Effector memory CD4-positive, alpha-beta T cell (primary cell): ENCODE results near the gene CLIC3.
"Not testable (repeated sequence)": the region's sequence is repeated elsewhere in the genome, so short reads cannot be mapped to it uniquely, and the experiment has no call there.

Source experiments
- DNase-seq, 3 donors: peaks; one replicate each; pipeline ENCODE4 v3.0.0-alpha.2; 2020
- H3K27ac ChIP-seq: 2 replicates; pipeline ENCODE4 v1.7.0; 2013; ENCODE audit warnings: mild to moderate bottlenecking, low read length, moderate library complexity; ENCODE audit not compliant: insufficient read depth, poor library complexity, severe bottlenecking
- H3K27me3 ChIP-seq: replicated peaks from 2 replicates; pipeline ENCODE4 v1.7.0; 2013; ENCODE audit warnings: mild to moderate bottlenecking, low read length; ENCODE audit not compliant: insufficient read depth, control insufficient read depth, poor library complexity, severe bottlenecking
- H3K36me3 ChIP-seq: 2 replicates; pipeline ENCODE4 v1.7.0; 2013; ENCODE audit warnings: mild to moderate bottlenecking, low read length, moderate library complexity; ENCODE audit not compliant: control insufficient read depth, insufficient read depth
- H3K4me1 ChIP-seq: 2 replicates; pipeline ENCODE4 v1.7.0; 2013; ENCODE audit warnings: low read length, mild to moderate bottlenecking; ENCODE audit not compliant: control insufficient read depth, insufficient read depth, poor library complexity, severe bottlenecking
- H3K4me3 ChIP-seq: 2 replicates; pipeline ENCODE4 v1.7.0; 2013; ENCODE audit warnings: low read length, low read depth, mild to moderate bottlenecking; ENCODE audit not compliant: insufficient read depth, poor library complexity, severe bottlenecking
- H3K9me3 ChIP-seq: 2 replicates; pipeline ENCODE4 v1.7.0; 2013; ENCODE audit warnings: mild to moderate bottlenecking, low read length, moderate library complexity; ENCODE audit not compliant: control insufficient read depth

Gene CLIC3

GRCh38 chr9:137038916-137039315 is 42.5 kb upstream of the CLIC3 start:
- Histone ChIP-seq H3K4me3 (no peak overlapping the region), H3K27ac (no peak overlapping the region), H3K9me3 (no peaks in the 10 kb centered on the region), H3K27me3 (no peaks in the 10 kb centered on the region), H3K36me3 (peaks cover 14% of the 10 kb centered on the region), H3K4me1 (peaks cover 17% of the 10 kb centered on the region)
- DNase-seq: no peak

- Histone ChIP-seq H3K27me3 (no peaks in the 10 kb centered on the region), H3K36me3 (peaks cover 14% of the 10 kb centered on the region), H3K4me3 (no peak overlapping the region), H3K9me3 (no peaks in the 10 kb centered on the region), H3K27ac (no peak overlapping the region), H3K4me1 (peaks cover 19% of the 10 kb centered on the region)
- no peak for DNase-seq
These were observed 41.1 kb upstream of the CLIC3 start for GRCh38 chr9:137037483-137037882.

- Histone ChIP-seq H3K4me3 (no peak overlapping the region), H3K4me1 (peaks cover 23% of the 10 kb centered on the region), H3K27ac (no peak overlapping the region), H3K9me3 (no peaks in the 10 kb centered on the region), H3K36me3 (peaks cover 14% of the 10 kb centered on the region), H3K27me3 (no peaks in the 10 kb centered on the region)
- no peak for DNase-seq
These were observed 40.7 kb upstream of the CLIC3 start for GRCh38 chr9:137037035-137037434.

GRCh38 chr9:137035937-137036336 is 39.6 kb upstream of the CLIC3 start:
- peaks cover 34% of the 10 kb centered on the region for H3K4me1 ChIP-seq
- no peaks in the 10 kb centered on the region for H3K27me3 ChIP-seq
- DNase-seq: no peak
- H3K36me3 ChIP-seq: peaks cover 14% of the 10 kb centered on the region
- no peak overlapping the region for H3K27ac ChIP-seq
- H3K9me3 ChIP-seq: no peaks in the 10 kb centered on the region
- no peak overlapping the region for H3K4me3 ChIP-seq

GRCh38 chr9:137035507-137035834 is 39.1 kb upstream of the CLIC3 start:
- DNase-seq: no peak
- Histone ChIP-seq H3K27me3 (no peaks in the 10 kb centered on the region), H3K36me3 (peaks cover 11% of the 10 kb centered on the region), H3K4me3 (no peak overlapping the region), H3K9me3 (no peaks in the 10 kb centered on the region), H3K27ac (no peak overlapping the region), H3K4me1 (peaks cover 38% of the 10 kb centered on the region)

GRCh38 chr9:137034709-137035506 is 38.5 kb upstream of the CLIC3 start:
- DNase-seq: peak; percentile 71 to 81 (median 75)
- Histone ChIP-seq H3K27me3 (no peaks in the 10 kb centered on the region), H3K9me3 (no peaks in the 10 kb centered on the region), H3K36me3 (peaks cover 11% of the 10 kb centered on the region), H3K27ac (peak overlapping the region; percentile 64), H3K4me1 (peaks cover 44% of the 10 kb centered on the region), H3K4me3 (peak overlapping the region; percentile 33)

GRCh38 chr9:137034039-137034708 is 37.8 kb upstream of the CLIC3 start:
- Histone ChIP-seq H3K27me3 (no peaks in the 10 kb centered on the region), H3K4me3 (peak overlapping the region; percentile 33), H3K4me1 (peaks cover 51% of the 10 kb centered on the region)

GRCh38 chr9:137033481-137033880 is 37.1 kb upstream of the CLIC3 start:
- not testable (repeated sequence) for H3K9me3 ChIP-seq, DNase-seq, H3K4me3 ChIP-seq, H3K27me3 ChIP-seq, H3K36me3 ChIP-seq
- peaks cover 58% of the 10 kb centered on the region for H3K4me1 ChIP-seq
- peak overlapping the region; percentile 22 for H3K27ac ChIP-seq

More at GRCh38 chr9:137034039-137034708, 37.8 kb upstream of the CLIC3 start:
- H3K27ac ChIP-seq: peak overlapping the region; percentile 64
- no peaks in the 10 kb centered on the region for H3K9me3 ChIP-seq
- DNase-seq: no peak
- peaks cover 7% of the 10 kb centered on the region for H3K36me3 ChIP-seq

GRCh38 chr9:137032858-137033257 is 36.5 kb upstream of the CLIC3 start:
- Histone ChIP-seq H3K4me1 (peaks cover 60% of the 10 kb centered on the region), H3K4me3 (no peak overlapping the region), H3K27ac (peak overlapping the region; percentile 40), H3K27me3 (no peaks in the 10 kb centered on the region), H3K36me3 (no peaks in the 10 kb centered on the region), H3K9me3 (no peaks in the 10 kb centered on the region)
- no peak for DNase-seq

GRCh38 chr9:137031904-137032640 is 35.7 kb upstream of the CLIC3 start, which contains the start of gene FUT7:
Gene FUT7, minus strand, starts transcription at chr9:137032088. Its CDS starts 97 bp downstream, at chr9:137031991.
- Histone ChIP-seq H3K4me3 (peak within 1 kb of the TSS; percentile 67), H3K27ac (peak within 1 kb of the TSS; percentile 61), H3K9me3 (no peaks in the 10 kb centered on the region), H3K36me3 (no peaks in the 10 kb centered on the region), H3K4me1 (peaks cover 65% of the 10 kb centered on the region), H3K27me3 (no peaks in the 10 kb centered on the region)
- peak in 1 of 3 donors; percentile 17 for DNase-seq
